ENCODE data around the gene TIGD2.

DNA sequence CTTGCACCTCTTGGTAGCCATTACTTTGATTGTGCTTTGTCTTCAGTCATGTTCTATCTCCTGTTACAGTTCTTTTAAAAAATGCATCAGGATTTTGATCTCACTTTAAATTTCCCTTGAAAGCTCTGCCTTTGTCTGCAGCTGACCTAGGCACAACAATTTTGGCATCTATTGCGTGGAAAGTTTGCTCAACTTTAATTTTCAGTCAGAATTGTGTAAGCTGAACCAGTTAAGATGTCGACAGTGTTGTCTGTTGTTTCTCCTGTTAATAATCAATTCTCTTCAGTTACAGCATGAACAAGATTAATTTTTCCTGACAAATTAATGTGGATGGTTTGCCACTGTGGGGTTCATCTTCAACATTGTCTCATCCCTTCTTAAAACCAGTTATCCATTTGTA, 34.9 kb downstream of the TIGD2 start:
- TF ChIP-seq BHLHE40 (IDR thresholded peaks at IDR 0.05; ENCODE audit: borderline replicate concordance): no peak
- no peak for TF ChIP-seq ELF4 (IDR thresholded peaks at IDR 0.05)
- no peak for TF ChIP-seq CTBP1 (IDR thresholded peaks at IDR 0.05; ENCODE audit: borderline replicate concordance)
- TF ChIP-seq NFRKB (IDR thresholded peaks at IDR 0.05): no peak

All from HEK293T (cell line).